ENCODE results near the gene SASS6. TPM values are rescaled to one million over a fixed set of nuclear protein-coding genes. Genes with fewer than 3 reads are reported as not detected.

Gene SASS6
- total RNA-seq = 10 to 100 TPM; 15.7 TPM

- DNase-seq = peak; percentile 92
- Mint-ChIP-seq H3K27ac (peak within 1 kb of the TSS; percentile 98), H3K27me3 (peaks cover 3% of the 10 kb centered on the region), H3K36me3 (peaks cover 19% of the 10 kb centered on the region), H3K4me1 (peaks cover 32% of the 10 kb centered on the region), H3K4me3 (peak within 1 kb of the TSS; percentile 100), H3K9me3 (no peaks in the 10 kb centered on the region)
Observed at GRCh38 chr1:100132566-100133477, at the start of gene SASS6, which contains the start of gene TRMT13. Gene SASS6, minus strand, starts transcription at chr1:100132930. Its CDS starts 116 bp downstream, at chr1:100132814. Gene TRMT13, plus strand, starts transcription at chr1:100133163. Its CDS starts 6 bp downstream, at chr1:100133169.

GRCh38 chr1:100178091-100178490, 45.4 kb upstream of the SASS6 start, which contains the start of gene LRRC39:
Gene LRRC39, minus strand, starts transcription at chr1:100178256. Its CDS starts 9,740 bp downstream, at chr1:100168516.
- Mint-ChIP-seq H3K36me3 (no peaks in the 10 kb centered on the region), H3K27me3 (no peaks in the 10 kb centered on the region), H3K27ac (no peak within 1 kb of the TSS), H3K4me3 (no peak within 1 kb of the TSS), H3K4me1 (no peaks in the 10 kb centered on the region), H3K9me3 (peaks cover 3% of the 10 kb centered on the region)
- no peak for DNase-seq

- Mint-ChIP-seq H3K4me1 (no peaks in the 10 kb centered on the region), H3K4me3 (no peak overlapping the region), H3K9me3 (peaks cover 3% of the 10 kb centered on the region), H3K36me3 (no peaks in the 10 kb centered on the region), H3K27ac (no peak overlapping the region), H3K27me3 (no peaks in the 10 kb centered on the region)
- DNase-seq = no peak
Observed at GRCh38 chr1:100177295-100178041, 44.7 kb upstream of the SASS6 start.

- no peak overlapping the region for H3K4me3 Mint-ChIP-seq
- H3K27me3 Mint-ChIP-seq = no peaks in the 10 kb centered on the region
- no peaks in the 10 kb centered on the region for H3K9me3 Mint-ChIP-seq
- no peaks in the 10 kb centered on the region for H3K4me1 Mint-ChIP-seq
- H3K36me3 Mint-ChIP-seq = no peaks in the 10 kb centered on the region
- no peak overlapping the region for H3K27ac Mint-ChIP-seq
- no peak for DNase-seq
Observed at GRCh38 chr1:100168051-100168450, 35.3 kb upstream of the SASS6 start.

GRCh38 chr1:100164702-100165101, 32.0 kb upstream of the SASS6 start:
- Mint-ChIP-seq H3K4me1 (no peaks in the 10 kb centered on the region), H3K36me3 (no peaks in the 10 kb centered on the region), H3K27ac (no peak overlapping the region), H3K27me3 (no peaks in the 10 kb centered on the region), H3K4me3 (no peak overlapping the region), H3K9me3 (no peaks in the 10 kb centered on the region)
- no peak for DNase-seq

DNA sequence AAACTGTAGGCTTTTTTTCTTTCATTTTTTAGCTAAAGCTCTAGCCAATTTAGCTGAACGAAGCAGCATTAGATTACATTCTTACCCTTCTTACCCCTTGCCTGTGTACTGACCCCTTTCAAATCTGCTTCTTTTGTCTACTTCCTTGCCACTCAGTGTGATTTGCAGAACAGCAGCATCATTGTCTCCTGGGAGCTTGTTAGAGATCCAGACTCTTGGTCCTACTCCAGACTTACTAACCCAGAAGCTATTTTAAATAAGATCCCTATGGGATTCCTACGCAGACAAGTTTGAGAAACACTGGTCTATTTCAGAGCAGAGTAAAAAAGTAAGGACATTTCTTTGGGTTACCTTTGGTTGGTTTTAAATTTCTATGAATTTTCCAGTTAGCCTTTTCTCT, 31.5 kb upstream of the SASS6 start:
- Mint-ChIP-seq H3K4me1 (no peaks in the 10 kb centered on the region), H3K4me3 (no peak overlapping the region), H3K27me3 (no peaks in the 10 kb centered on the region), H3K36me3 (no peaks in the 10 kb centered on the region), H3K9me3 (no peaks in the 10 kb centered on the region), H3K27ac (no peak overlapping the region)
- DNase-seq = no peak

DNA sequence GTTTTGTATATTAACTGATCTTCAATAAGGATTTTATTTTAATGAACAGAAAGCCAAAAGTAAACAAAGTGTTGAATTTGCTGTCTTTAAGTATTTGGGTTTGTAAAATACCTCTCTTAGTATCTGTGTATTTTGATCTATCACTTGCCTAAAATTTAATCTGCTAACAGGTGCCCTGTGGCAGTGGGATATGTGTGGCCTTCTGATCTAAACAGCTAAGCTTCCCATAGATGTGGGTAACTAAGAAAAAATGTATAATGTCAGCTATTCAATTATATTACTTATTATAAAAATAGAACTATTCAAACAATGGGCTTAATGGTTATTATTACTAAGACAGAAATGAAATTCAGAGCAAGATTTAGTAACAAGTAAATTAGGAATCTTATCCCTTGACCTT, 30.2 kb upstream of the SASS6 start:
- no peak overlapping the region for H3K4me3 Mint-ChIP-seq
- no peaks in the 10 kb centered on the region for H3K27me3 Mint-ChIP-seq
- no peak for DNase-seq

DNA sequence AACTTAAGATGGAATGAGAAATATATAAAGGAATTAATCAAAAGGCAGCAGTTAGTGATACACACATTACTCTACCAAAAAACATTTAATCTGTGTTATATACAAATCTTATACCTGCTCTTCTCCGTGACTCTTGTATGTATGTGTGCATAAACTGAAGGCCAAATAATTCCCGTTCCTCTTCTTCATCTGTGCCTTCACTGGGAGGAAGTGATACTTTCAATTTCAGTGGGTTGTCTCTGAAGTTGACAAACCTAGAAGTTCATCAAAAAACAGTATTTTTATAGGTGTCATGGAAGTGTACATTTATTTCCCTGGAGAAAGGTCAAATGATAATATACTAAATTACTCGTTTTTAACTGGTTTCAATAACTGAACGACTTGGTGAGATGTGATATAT, 19.5 kb upstream of the SASS6 start:
- Mint-ChIP-seq H3K27me3 (no peaks in the 10 kb centered on the region), H3K36me3 (peaks cover 14% of the 10 kb centered on the region), H3K9me3 (no peaks in the 10 kb centered on the region), H3K4me3 (no peak overlapping the region), H3K4me1 (peaks cover 8% of the 10 kb centered on the region), H3K27ac (peak overlapping the region; percentile 12)
- DNase-seq = no peak

More for the DNA sequence above, 30.2 kb upstream of the SASS6 start:
- Mint-ChIP-seq H3K27ac (no peak overlapping the region), H3K4me1 (no peaks in the 10 kb centered on the region), H3K9me3 (no peaks in the 10 kb centered on the region), H3K36me3 (no peaks in the 10 kb centered on the region)

DNA sequence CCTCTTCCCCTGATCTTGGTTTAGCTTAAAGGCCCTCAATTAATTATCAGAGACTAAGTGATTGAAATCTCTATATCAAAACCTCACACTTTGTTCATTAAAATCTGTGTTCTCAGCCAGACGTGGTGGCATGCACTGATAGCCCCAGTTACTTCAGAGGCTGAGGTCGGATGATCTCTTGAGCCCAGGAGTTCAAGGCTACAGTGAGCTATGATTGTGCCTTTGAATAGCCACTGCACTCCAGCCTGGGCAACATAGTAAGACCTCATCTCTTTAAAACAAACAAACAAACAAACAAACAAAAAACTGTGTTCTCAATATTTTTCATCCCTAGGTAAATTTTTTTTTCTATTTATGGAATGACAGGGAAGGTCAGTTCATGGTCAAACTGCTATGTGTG, 18.9 kb upstream of the SASS6 start:
- H3K4me1 Mint-ChIP-seq = peaks cover 8% of the 10 kb centered on the region
- no peaks in the 10 kb centered on the region for H3K27me3 Mint-ChIP-seq
- no peak overlapping the region for H3K27ac Mint-ChIP-seq

DNA sequence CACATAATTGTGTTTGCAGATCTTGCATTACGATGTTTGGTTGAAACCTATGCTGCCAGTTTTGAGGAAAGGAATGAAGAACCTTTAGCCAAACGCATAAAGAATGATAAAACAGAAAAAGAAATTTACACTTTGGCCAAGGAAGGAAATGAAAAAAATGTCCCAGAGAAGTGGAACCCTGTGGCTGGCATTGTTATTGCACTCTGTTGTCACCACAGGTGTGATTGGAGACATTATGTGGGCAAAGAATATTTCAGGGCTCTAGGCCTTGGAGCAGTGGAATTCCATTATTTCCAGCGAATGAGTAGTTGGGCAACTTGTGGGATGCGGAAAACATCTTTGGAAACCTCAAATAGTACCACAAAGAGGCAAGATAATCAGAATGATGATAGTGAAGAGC, 15.1 kb upstream of the SASS6 start:
- Mint-ChIP-seq H3K27me3 (no peaks in the 10 kb centered on the region), H3K4me3 (no peak overlapping the region), H3K27ac (no peak overlapping the region), H3K36me3 (peaks cover 19% of the 10 kb centered on the region), H3K4me1 (peaks cover 8% of the 10 kb centered on the region), H3K9me3 (no peaks in the 10 kb centered on the region)
- no peak for DNase-seq

More for the DNA sequence above, 18.9 kb upstream of the SASS6 start:
- Mint-ChIP-seq H3K36me3 (peaks cover 15% of the 10 kb centered on the region), H3K9me3 (no peaks in the 10 kb centered on the region), H3K4me3 (no peak overlapping the region)
- no peak for DNase-seq

GRCh38 chr1:100146958-100147357, 14.2 kb upstream of the SASS6 start:
- no peak for DNase-seq
- H3K9me3 Mint-ChIP-seq = no peaks in the 10 kb centered on the region
- H3K27me3 Mint-ChIP-seq = no peaks in the 10 kb centered on the region
- H3K4me3 Mint-ChIP-seq = no peak overlapping the region
- peaks cover 5% of the 10 kb centered on the region for H3K4me1 Mint-ChIP-seq
- H3K27ac Mint-ChIP-seq = no peak overlapping the region
- H3K36me3 Mint-ChIP-seq = peaks cover 21% of the 10 kb centered on the region

GRCh38 chr1:100145116-100145515, 12.4 kb upstream of the SASS6 start:
- DNase-seq = no peak
- Mint-ChIP-seq H3K27me3 (no peaks in the 10 kb centered on the region), H3K27ac (peak overlapping the region; percentile 20), H3K4me3 (no peak overlapping the region), H3K36me3 (peaks cover 26% of the 10 kb centered on the region), H3K9me3 (no peaks in the 10 kb centered on the region), H3K4me1 (peaks cover 3% of the 10 kb centered on the region)

DNA sequence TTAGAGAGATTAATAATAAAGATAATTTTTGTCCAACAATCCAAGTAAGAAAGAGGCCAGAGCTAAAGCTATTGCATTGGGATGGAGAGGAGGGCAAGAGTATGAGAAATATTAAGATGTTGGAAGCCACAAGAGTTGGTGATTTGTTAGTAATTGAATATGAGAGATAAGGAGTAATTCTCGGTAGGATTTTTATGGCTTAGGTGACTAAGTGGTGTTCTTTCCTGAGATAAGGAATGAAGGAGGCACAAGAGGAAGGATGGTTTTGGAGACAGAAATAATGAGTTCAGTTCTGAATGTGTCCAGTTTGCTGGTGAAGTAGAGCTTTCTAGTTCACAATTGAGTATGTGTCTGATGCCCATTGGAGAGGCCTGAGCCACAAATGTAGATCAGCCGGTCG, 9.6 kb upstream of the SASS6 start:
- DNase-seq = no peak
- H3K9me3 Mint-ChIP-seq = no peaks in the 10 kb centered on the region
- peak overlapping the region; percentile 13 for H3K27ac Mint-ChIP-seq
- H3K4me1 Mint-ChIP-seq = peaks cover 3% of the 10 kb centered on the region
- no peak overlapping the region for H3K4me3 Mint-ChIP-seq
- peaks cover 26% of the 10 kb centered on the region for H3K36me3 Mint-ChIP-seq
- H3K27me3 Mint-ChIP-seq = no peaks in the 10 kb centered on the region

DNA sequence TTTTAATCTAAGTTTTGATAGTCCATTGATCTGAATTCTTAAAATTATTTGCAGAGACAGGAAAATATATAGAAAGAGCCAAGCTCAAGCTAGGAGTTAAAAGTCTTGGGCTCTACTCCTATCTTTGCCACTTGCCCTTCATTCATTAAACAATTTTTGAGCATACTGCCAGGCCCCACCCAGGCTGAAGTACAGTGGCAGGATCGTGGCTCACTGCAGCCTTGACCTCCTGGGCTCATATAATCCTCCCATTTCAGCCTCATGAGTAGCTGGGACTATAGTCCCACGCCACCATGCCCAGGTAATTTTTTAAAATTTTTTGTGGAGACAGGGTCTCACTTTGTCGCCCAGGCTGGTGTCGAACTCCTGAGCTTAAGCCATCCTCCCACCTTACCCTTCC, 8.5 kb upstream of the SASS6 start:
- peaks cover 24% of the 10 kb centered on the region for H3K36me3 Mint-ChIP-seq
- no peak overlapping the region for H3K4me3 Mint-ChIP-seq
- H3K9me3 Mint-ChIP-seq = no peaks in the 10 kb centered on the region
- no peak for DNase-seq
- H3K27me3 Mint-ChIP-seq = no peaks in the 10 kb centered on the region
- peaks cover 5% of the 10 kb centered on the region for H3K4me1 Mint-ChIP-seq
- no peak overlapping the region for H3K27ac Mint-ChIP-seq

DNA sequence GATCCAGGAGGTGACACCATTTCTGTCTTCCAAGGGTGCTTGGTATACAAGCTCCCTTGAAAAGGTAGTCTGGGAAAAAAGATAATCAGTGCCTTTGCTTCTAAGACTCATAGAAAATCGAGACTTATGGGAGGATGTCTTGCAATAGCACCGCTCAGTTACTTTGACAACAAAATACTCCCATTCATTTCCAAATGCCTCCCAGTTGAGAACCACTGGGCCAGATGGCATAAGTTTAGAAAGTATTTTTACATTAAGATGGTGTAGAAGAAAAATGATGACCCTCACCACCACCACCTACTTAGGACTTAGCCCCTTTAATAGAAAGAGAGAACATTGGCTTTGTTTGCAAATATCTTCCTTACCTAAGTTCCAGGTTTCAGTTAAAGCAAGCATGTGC, 4.9 kb upstream of the SASS6 start:
- Mint-ChIP-seq H3K4me1 (peaks cover 13% of the 10 kb centered on the region), H3K4me3 (no peak overlapping the region)

More for the DNA sequence above, 4.9 kb upstream of the SASS6 start:
- Mint-ChIP-seq H3K36me3 (peaks cover 25% of the 10 kb centered on the region), H3K27me3 (peaks cover 3% of the 10 kb centered on the region), H3K27ac (no peak overlapping the region), H3K9me3 (no peaks in the 10 kb centered on the region)
- DNase-seq = no peak

All from activated naive CD8-positive, alpha-beta T cell treated with anti-CD3 and anti-CD28 coated beads for 36 hours (primary cell).